ENCODE data around the gene PRKCB. TPM values are rescaled to one million over a fixed set of nuclear protein-coding genes. Genes with fewer than 3 reads are reported as not detected.

The PRKCB gene
- total RNA-seq, 1 donor from 2014 or later = not detected

GRCh38 chr16:23865853-23866252 is 30.1 kb downstream of the PRKCB start:
- no peak for DNase-seq (ENCODE audit: low read depth, low spot score)

GRCh38 chr16:23866621-23867020 is 30.8 kb downstream of the PRKCB start:
- no peak for DNase-seq (ENCODE audit: low read depth, low spot score)

- no peak for DNase-seq (ENCODE audit: low read depth, low spot score)
These were observed 31.8 kb downstream of the PRKCB start for GRCh38 chr16:23867566-23867965.

- no peak for DNase-seq (ENCODE audit: low read depth, low spot score)
These were observed 32.4 kb downstream of the PRKCB start for GRCh38 chr16:23868136-23868535.

DNA sequence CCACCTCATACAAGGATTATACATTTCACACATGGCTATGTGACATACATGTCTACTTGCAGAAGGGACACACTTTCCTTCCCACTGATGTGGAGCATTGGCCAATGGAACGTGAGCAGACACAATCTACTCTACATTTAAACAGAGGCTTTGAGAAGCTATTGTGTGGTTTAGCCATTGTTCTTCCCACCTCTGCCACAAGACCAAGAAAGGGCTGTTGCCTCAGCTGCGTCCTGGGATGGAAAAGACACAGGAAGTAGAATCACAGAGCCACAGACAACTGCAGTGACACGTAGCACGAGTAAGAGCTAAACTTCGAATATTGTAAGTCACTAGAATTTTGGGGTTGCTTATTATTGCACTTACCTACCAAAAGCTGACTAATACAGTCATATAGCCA is 33.3 kb downstream of the PRKCB start:
- DNase-seq (ENCODE audit: low read depth, low spot score) = no peak

- DNase-seq (ENCODE audit: low read depth, low spot score) = no peak
These were observed 36.1 kb downstream of the PRKCB start for GRCh38 chr16:23871924-23872323.

- DNase-seq (ENCODE audit: low read depth, low spot score) = no peak
These were observed 39.0 kb downstream of the PRKCB start for GRCh38 chr16:23874613-23875294.

DNA sequence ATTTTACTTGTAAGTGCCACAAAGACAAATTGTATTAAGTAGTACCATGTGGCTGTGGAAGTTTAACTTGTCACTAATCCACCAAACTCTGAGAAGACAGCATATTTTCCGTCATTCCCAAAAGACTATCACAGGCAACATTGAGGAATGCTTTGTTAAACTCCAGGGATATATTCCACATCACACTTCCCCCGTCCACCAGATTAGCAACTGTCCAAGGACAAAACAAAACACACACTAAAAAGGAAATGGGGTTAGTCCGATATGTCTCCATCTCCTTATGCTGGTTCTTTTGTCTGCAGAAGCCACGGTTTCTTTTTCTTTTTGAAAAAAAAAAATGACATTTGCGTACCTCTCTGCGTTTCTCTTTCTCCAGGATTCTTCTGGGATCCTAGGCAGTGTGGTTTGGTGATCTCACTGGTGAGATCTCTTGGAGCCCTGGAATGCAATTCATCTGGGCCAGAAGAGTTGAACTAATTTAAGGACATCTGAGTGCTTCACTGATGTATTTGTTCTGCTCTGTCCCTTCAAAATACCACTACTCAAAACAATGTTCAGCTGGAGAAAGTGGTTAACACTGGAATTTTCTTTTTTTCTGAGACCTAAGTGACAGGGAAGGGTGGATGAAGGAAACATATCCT is 40.6 kb downstream of the PRKCB start:
- no peak for DNase-seq (ENCODE audit: low read depth, low spot score)

DNA sequence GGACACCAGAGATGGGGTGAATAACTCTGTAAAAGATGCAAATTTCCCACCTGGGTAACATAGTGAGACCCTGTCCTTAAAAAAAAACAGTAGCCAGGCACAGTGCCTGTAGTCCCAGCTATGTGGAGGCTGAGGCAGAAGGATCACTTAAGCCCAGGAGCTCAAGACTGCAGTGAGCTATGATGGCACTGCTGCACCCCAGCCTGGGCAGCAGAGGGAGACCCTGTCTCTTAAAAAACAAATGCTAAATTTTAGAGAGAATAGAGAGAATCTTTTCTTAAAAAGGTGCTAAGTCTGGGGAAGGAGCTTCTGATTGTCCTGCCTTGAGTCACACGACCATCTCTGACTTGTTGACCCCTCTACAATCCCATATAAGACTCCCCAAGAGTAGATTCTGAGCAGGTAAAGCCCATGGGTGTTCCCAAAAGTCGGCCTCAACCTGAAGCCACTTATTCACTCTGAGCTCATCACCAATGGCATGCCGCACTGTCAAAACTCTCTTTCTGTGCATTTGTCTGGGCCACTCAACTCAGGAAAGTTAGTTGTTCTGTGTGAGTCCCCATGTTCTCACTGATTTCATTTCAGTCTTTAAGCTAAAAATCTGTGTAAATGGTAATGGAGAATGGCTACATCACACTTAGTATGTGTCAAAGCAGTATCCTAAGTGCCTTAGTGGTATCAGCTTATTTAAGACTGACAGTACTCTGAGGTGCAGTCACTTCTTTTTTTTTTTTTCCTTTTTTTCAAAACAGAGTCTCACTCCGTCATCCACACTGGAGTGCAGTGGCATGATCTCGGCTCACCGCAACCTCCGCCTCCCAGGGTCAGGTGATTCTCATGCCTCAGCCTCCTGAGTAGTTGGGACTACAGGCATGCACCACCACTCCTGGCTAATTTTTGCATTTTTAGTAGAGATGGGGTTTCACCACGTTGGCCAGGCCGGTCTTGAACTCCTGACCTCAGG is 41.6 kb downstream of the PRKCB start:
- DNase-seq (ENCODE audit: low read depth, low spot score) = no peak

GRCh38 chr16:23879735-23880373 is 44.1 kb downstream of the PRKCB start:
- DNase-seq (ENCODE audit: low read depth, low spot score) = no peak

- DNase-seq (ENCODE audit: low read depth, low spot score) = no peak
These were observed 53.4 kb downstream of the PRKCB start for GRCh38 chr16:23889189-23889588.

- no peak for DNase-seq (ENCODE audit: low read depth, low spot score)
These were observed 58.2 kb downstream of the PRKCB start for GRCh38 chr16:23893986-23894385.

- no peak for DNase-seq (ENCODE audit: low read depth, low spot score)
These were observed 59.3 kb downstream of the PRKCB start for GRCh38 chr16:23895052-23895451.

- DNase-seq (ENCODE audit: low read depth, low spot score) = no peak
These were observed 61.3 kb downstream of the PRKCB start for GRCh38 chr16:23896832-23897821.

GRCh38 chr16:23898682-23899430 is 63.1 kb downstream of the PRKCB start:
- no peak for DNase-seq (ENCODE audit: low read depth, low spot score)

DNA sequence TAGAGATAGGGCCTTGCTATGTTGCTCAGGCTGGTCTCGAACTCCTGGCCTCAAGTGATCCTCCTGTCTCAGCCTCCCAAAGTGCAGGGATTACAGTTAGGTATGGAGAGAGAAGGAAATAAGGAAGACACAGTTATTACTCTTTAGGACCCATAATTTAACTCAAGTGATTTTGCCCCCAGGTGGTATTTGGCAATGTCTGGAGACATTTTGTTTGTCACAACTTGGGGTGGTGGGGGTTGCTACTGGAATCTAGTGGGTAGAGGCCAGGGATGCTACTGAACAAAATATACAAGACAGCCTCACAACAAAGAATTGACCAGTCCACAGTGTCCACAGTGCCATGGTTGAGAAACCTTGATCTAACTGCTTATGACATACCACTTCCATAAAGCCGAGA is 64.1 kb downstream of the PRKCB start:
- no peak for DNase-seq (ENCODE audit: low read depth, low spot score)

DNA sequence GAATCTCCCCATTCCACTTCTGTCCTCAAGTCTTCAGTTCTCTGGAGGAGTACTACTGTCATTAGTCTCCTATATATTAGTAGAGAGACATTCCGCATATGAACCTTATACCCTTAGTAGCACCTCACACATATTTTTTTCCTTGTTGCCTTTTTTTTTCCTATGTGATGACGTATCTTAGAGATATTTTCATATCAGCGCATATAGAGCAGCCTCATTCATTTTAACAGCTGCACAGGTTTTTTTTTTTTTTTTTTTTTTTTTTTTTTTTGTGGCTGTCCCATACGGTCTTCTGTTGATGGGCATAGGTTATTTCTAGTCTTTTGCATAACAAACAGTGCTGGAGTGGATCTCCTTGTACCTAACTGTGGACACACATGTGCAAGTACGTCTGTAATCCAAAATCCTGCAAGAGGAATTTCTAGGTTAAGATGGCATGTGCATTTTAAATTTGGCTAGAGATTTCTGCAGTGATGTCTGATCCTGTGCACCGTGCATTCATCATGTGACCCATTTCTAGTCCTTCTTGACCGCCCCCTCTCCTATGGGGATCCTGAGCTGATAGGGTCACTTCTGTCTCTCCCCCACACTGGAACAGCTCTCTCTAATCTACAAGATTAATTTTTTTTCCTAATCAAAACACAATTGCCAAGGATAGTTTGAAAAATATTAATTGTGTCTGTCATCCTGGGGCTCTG is 64.8 kb downstream of the PRKCB start:
- no peak for DNase-seq (ENCODE audit: low read depth, low spot score)

DNA sequence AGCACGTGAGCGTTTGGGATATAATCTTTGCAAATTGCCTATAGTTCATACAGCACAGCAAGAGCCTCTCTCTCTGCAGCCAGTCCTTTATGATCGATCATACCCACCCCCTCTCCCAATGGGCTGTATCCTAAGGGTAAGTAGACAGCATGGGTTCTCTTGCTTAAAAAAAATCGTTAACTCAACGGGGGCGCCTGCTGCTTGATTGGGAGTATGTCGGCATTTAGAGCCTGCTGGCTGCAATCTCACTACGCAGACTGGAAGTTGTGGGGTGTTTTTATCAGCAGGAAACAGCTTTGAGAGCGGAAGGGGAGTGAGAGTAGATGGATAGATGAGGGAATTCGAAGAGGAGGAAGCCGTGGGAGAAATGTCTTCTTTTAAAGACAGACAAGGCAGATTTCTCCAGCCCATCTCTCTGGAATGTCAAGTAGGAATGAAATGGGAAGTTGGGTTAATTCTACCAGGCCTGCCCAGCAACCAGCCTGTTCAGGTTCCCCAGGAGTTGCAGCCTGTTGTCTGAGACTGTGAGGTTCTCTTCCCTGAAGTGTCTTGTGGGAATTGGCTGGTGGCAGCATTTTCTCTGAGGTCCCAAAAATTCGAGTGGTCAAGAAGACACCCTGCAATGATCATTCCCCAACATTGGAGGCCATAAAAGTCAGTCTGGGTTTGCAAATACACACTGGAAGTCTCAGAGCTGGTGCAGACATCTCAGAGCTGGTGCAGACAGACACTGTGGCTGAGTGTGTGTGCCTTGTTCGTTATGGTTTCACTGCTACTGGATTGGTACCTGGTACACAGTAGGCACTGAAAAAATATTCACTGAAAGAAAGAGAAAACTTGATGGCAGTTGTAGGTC is 65.6 kb downstream of the PRKCB start:
- peak; percentile 76 for DNase-seq (ENCODE audit: low read depth, low spot score)
